Measurements from ENCODE around the gene RCE1.

RCE1 gene

DNA sequence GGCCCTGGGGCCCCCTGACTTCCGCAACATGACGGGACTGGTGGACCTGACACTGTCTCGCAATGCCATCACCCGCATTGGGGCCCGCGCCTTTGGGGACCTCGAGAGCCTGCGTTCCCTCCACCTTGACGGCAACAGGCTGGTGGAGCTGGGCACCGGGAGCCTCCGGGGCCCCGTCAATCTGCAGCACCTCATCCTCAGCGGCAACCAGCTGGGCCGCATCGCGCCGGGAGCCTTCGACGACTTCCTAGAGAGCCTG lies 14.6 kb downstream of the RCE1 start:
- DNase-seq: no peak

DNA sequence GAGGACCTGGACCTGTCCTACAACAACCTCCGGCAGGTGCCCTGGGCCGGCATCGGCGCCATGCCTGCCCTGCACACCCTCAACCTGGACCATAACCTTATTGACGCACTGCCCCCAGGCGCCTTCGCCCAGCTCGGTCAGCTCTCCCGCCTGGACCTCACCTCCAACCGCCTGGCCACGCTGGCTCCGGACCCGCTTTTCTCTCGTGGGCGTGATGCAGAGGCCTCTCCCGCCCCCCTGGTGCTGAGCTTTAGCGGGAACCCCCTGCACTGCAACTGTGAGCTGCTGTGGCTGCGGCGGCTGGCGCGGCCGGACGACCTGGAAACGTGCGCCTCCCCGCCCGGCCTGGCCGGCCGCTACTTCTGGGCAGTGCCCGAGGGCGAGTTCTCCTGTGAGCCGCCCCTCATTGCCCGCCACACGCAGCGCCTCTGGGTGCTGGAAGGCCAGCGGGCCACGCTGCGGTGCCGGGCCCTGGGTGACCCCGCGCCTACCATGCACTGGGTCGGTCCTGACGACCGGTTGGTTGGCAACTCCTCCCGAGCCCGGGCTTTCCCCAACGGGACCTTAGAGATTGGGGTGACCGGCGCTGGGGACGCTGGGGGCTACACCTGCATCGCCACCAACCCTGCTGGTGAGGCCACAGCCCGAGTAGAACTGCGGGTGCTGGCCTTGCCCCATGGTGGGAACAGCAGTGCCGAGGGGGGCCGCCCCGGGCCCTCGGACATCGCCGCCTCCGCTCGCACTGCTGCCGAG lies 15.1 kb downstream of the RCE1 start:
- no peak for DNase-seq

DNA sequence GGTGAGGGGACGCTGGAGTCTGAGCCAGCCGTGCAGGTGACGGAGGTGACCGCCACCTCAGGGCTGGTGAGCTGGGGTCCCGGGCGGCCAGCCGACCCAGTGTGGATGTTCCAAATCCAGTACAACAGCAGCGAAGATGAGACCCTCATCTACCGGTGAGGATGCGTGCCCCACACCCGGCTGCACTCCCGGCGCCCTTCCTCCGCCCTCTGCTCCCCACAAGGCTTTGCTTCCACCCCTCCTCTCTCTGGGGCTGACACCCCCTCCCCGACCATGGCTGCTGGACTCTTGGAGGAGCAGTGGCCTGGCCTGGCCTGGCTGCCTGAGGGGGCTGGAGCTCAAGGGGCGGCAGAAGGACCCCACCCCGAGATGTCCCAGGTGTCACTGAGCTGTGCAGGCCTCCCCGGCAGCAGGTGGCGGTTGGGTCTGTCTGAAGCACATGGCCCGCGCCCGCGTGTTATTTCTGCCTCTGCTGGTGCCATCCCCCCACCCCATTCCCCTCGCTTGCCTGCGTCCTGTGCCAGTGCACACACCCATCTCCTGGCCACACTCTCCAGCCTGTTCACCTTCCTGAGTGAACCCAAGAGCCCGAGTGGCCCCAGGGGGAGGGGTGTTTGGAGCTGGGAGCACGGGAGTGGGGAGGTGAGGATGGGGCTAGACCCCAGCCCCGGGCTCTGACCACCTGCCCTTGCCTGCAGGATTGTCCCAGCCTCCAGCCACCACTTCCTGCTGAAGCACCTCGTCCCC lies 15.9 kb downstream of the RCE1 start:
- DNase-seq: no peak

DNA sequence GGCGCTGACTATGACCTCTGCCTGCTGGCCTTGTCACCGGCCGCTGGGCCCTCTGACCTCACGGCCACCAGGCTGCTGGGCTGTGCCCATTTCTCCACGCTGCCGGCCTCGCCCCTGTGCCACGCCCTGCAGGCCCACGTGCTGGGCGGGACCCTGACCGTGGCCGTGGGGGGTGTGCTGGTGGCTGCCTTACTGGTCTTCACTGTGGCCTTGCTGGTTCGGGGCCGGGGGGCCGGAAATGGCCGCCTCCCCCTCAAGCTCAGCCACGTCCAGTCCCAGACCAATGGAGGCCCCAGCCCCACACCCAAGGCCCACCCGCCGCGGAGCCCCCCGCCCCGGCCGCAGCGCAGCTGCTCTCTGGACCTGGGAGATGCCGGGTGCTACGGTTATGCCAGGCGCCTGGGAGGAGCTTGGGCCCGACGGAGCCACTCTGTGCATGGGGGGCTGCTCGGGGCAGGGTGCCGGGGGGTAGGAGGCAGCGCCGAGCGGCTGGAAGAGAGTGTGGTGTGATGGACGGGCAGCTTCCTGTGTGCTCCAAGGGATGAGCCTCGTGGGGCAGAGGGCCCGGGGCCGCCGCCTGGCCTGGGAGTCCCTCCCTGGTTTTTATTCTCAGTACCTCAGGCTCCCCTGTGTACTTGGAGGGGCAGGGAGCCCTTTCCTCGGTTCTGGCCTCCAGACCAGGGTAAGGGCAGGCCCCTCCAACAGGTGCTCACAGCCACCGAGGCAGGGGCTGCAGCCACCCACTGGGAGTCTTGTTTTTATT lies 16.6 kb downstream of the RCE1 start:
- DNase-seq: no peak

DNA sequence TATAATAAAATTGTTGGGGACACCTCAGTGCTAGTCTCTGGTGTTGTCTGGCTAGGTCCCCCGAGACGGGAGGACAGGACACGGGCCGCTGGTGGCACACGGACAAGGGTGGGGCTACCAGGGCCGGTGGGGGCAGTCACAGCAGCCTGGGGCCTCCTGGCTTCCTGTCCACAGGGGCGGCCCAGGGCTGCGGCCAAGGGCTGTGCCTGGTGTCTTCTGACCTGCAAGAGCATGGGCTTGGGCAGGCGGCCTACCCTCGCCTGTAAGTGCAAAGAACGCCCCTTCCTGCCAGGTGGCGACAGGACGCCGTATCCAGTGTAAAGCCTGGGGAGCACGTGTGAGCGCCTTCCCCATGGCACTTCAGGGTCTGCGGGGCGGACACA lies 17.2 kb downstream of the RCE1 start:
- DNase-seq: no peak

DNA sequence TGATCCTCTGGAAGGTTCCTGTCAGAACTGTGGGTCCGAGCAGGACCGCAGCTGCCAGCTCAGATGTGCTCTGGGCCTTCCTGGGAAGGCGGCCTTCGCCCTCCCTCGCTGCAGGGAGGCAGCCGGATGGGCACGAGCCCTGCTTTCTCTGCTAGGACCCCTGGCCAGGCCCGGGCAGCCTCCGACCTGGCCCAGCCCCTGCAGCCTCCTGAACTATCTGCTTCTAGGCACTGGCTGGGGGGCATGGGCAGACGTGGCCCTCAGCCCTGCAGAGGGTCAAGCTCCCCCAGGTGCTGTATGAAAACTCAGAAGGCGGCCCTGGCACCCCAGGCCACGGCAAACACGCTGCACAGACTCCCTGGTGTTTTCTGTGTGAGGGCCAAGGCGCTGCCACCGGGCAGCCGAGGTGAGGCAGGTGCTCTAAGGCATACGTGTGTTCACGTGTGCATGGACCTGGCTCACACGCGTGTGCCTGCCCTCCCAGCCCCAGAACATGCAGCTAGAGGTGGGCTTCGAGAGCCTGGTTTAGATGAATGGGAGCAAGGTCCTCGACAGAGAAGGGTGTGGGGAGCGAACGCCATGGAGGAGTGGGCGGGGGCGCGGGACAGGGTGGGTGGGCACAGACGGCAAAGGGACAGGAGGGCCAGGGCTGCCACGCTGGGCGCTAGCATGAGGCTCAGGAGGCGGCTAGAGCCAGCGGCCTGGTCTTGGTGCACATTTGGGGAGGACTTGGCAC lies 18.0 kb downstream of the RCE1 start:
- no peak for DNase-seq

DNA sequence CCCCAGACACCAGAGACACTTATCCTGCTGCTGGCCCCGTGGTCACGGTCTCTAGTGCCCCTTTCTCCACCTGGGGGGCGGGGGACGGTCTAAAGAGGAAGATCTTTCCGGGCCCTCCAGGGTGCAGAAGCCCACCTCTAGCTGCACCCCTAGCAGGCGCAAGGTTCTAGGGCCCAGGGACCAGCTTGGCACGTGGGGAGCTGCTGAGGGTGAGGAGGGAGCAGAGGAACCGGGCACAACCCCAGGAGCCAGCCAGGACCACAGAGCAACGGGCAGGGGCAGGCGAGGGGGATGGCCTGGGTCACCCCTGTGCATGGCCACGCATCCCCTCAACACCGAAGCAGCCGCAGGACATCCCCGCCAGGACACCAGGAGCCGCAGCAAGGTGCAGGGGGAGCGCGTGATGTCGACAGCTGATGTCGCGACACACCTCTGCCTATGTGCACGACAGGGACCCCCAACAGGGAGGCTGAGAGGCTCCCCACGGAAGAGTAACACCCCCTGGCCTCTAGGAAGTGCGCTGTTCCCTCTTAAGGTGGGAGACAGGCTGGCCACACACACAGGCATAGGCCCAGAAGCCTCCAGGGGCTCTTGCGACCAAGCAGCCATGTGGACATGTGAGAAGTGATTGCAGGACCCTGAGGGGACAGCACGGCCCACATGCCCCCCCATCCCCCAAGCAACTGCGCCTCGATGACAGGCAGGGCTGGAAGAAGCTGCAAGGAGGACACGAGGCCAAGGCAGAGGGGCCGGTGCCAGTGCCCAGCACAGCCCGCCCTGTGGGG lies 18.7 kb downstream of the RCE1 start:
- no peak for DNase-seq

DNA sequence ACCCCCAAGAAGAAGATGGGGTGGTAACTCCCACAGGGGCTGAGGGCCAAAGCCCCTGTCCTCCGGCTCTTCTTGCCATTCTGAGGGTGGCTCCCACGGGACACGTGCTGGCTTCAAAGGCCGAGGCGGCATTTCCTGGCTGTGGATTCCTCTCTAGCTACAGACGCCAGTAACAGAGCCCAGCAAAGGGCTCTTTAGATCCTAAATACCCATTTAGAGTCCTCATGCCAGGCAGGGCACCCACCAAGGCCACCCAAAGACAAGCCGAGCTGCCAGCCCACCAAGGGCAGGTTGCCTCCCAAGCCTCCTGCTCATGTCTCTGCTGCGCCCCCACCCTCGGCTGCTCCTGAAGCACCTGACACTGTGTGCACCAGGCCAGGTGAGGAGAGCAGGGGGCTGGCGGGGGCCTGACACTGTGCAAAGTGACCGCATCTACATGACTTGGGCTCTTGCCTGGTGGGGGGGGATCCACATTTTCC lies 19.4 kb downstream of the RCE1 start:
- DNase-seq: no peak

DNA sequence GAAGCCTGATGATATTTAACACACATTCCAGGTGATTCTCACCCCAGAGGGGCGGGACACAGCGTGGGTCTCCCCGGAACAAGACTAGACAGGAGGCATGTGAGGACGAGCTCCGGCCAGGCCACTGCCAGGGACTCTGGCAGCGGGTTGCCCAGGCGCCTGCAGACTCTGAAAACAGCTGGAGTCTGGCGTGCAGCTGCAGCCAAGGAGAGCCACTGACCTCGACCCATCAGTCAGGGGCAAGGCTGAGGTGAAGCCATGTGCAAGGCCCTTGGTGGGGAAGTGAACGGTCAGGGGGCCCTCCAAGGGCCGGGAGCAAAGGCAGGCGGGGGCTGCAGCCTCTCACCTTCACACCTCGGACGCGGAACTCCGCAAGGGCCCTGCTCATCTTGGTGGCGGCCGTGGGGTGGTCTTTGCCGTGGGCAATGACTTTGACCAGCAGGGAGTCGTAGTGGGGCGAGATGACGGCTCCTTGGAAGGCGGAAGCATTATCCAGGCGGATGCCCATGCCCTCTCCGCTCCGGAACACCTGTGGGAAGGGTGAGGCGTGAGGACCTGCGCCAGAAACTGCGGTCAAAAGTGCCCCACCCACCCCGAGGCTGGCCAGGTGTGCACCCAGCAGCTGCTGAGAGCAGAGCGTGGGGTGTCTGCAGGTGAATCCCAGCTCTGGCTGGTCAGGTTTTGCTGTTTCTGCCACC lies 20.3 kb downstream of the RCE1 start:
- no peak for DNase-seq

DNA sequence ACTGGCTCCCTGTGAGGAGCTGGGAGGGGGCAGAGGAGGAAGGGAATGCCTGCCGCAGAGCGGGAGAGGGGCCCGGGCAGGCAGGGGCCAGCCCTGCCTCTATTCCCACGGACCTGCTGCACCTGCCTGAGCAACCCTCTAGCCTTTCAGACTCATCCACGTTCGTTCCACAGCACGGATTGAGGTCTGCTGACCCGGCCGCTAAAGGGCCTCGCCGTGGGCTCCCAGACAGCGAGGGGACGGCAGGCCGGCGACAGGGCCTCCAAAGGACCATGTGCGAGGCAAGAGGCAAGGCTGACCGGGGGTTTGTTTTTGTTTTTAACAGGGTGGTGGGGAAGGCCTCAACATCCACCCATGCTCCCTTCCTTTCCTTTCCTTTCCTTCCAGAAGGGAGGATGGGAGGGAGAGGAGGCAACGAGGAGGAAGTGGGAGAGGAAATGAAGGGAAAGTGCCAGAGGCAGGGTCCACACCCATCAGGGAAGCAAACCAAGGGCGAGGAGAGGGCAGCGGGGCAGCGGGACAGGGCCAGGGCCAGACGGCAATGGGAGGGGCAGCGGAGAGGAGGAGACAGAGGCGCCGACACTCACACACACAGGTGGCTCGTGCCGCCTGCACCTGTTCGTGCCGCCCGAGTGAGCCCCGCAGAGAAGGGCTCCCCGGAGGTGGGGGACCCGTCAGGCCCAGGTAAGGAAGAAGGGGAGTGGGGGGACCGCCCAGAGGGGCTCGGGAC lies 21.1 kb downstream of the RCE1 start:
- DNase-seq: no peak

DNA sequence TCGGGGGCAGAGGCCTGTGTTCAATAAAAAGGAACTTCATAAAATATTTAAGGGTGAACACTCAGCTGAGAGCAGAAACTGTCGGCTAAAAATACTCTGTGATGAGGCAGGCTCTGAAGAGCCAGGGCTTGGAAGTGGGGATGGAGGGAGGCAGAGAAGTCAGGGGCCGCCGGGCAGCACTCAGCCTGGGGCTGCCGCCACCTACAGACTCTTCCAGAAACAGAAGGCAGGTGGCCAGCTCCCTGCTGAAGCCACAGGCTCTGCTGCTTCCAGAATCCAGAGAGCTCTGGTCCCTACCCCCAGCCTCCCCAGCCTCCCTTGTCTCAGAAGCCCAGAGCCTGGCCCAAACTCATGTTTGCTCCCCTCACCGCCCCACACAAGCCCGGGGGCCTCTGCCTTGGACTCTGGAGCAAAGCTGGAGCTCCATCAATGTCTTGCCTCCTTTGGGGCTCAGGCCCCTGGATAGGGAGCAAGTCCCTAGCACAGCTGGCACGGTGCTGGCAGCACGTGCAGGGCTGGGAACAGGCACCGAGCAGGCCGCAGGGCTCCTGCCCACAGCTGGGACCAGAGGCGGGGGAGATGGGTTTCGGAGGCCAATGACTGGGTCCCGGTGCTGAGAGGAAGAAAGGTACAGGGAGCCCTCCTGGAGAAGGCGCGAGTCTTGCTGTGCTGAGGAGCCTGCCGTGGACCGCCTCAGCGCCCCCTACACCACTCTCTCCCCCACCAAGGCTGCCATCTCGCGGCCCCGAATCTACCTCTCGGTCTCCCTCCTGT lies 21.9 kb downstream of the RCE1 start:
- DNase-seq: no peak

DNA sequence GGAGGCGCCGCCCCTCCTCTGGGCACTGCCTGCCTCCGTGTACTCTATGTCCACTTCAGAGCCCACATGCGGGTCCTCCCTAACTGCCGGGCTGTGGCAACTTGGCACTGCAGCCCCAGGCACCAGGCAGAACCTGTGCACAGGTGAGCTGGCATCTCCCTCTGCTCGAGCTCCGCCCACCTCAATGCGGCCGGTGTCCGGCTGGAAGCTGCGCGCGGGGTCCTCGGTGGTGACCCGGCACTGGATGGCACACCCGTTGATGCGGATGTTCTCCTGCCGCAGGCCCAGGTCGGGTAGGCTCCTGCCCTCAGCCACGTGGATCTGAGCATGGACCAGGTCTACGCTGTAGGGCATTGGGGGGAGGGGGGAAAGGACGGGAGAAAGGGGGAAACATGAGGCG lies 22.8 kb downstream of the RCE1 start:
- DNase-seq: no peak

DNA sequence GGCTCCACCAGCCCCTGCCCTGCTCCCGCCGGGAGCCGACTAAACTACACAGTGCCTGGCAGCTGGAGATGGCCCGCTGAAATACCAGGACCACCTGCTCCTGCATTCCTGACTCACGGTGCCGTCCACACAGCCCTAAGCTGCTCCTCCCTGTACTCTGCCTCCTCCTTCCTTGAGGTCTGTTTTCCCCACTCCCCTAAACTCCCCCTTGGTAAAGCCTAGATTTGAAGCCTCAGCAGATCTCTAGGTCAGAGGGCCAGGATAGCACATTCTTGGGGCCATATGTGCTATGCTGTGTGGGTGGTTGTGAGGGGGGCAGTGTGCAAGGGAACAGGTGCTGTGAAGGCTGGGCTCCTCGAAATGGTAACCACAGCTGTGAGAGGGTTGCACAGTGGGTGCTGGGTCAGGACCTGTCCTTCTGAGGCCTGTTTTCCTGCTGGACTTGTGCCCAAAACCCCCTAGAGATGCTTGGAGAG lies 23.3 kb downstream of the RCE1 start:
- DNase-seq: no peak

DNA sequence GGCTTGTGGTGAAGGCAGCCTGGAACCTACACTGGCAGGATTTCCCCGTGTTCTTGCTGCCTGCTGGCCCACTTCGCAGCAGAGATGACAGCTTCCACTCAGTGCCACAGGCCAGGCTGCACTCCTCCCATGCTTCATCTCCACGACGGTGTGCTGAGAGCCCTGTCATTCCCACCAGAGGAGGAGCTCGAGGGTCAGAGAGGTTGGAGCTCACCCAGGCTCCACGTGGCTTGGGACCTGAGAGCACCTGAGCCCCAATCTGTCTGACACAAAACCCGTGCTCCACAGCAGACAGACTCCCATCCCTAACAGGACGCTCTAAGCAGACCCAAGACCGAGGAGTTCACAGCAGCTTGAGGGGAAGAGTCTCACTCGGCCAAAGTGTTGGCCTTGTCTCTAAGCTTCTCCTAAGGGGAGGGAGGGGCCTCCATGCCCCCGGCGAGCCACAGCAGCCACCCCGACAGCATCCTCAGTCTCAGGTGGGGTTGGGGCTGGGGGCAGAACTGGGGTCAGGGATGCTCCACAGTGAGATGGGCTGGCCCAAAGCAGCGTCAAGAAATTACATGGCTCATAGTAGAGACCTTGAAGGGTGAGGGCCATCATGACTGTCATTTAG lies 24.3 kb downstream of the RCE1 start:
- no peak for DNase-seq

DNA sequence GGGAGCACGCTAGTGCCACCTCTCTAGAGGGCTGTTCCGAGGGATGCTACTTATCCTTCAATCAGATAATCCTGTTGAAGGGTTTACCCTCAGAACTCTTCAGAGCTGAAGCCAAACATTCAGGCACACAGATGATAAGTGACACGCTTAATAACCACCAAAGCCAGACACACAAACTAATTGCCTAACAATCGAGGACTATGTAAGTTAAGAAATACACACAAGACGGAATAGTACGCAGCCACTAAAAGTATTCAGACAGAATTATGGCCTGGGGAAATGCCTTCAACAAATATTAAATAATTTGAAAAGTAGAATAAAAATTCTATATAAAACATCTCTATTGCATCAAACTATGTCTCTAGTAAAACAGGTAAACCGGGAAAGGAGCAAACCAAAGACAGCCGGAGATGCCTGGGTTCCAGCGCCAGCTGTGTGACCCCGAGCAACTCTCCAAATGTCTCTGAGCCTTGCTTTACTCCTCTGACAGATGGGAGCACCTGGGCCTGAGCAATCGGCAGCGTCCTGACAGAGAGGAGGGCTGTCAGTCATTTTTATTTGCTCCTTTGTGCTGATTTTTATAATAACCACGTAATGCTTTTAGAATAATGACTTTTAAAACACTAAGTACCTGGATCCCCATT lies 25.0 kb downstream of the RCE1 start:
- DNase-seq: no peak

DNA sequence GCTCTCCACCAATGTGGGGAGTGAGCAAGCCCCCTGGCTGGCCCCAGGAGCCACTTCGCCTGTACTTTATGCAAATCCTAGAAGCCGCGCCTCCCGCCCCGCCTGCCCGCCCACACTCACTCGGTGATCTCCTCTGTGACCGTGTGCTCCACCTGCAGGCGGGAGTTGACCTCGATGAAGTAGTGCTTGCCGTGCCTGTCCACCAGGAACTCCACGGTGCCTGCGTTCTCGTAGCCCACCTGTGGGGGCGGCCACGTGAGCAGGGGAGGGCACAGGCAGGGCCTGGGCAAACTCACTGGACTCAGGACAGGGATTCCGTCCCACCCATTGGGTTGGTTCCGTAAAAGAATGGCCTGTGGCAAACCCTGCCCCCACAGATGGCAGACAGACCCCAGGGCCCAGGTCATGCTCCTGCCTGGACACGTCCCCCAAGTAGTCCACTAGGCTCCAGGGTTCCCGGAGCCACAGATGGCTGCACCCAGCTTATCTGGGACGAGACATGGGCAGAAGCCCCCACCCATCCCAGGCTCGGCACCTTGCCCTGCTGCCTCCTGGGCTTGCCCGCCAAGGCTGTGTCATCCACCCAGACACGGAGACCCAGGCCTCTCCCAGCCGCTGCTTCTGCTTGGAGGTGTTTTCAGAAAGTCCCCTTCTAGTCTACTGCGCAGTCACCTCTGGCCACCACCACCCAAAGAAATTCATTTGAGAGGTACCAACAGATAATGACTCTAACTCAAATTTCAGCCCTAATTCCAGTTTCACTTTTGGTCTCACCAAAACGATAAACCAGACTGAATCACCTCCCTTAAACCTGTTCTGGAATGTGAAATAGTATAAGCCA lies 25.7 kb downstream of the RCE1 start:
- DNase-seq: peak; percentile 26 to 53

DNA sequence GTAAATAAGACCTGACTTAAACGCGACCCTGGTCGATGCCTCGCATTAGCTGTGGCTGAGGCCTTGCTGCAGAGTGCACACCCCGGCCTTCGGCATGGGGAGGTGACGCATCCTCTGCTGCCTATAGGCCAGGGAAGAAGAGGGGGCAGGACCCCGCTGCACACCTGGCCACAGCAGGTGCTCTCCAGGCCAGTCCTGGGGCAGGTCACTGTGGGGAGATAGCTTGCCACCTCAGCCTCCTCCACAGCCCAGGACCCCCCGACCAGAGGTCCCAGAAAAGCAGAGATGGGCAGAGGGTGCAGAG lies 26.3 kb downstream of the RCE1 start:
- DNase-seq: no peak

DNA sequence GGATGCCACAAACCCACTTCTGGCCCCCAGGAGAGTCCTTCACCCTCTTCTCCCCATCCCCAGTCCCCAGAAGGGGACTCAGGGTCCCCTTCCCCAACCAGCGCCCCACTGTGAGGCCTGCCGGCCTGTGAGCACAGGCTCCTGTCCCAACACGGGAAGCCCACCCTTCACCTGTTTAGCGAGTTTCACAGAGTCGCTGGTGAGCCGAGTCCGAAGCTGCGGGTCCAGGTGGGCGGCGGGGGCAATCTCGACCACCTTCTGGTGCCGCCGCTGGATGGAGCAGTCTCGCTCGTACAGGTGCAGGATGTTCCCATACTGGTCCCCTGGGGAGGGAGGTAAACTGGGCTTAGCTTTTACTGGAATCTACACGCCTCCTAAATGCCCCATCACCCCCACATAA lies 26.9 kb downstream of the RCE1 start:
- no peak for DNase-seq

Data from inflammatory macrophage (primary cell).